ENCODE measurements around the gene B3GAT1.

- TF ChIP-seq ELF1 (IDR thresholded peaks at IDR 0.05; ENCODE audit: borderline replicate concordance, low read depth) (no peak), CTCF (IDR thresholded peaks at IDR 0.05 in 2 of 3, conservative IDR thresholded peaks at IDR 0.05 in 1 of 3; ENCODE audit: borderline replicate concordance in 1 of 3, insufficient read depth in 1 of 3, low read depth in 2 of 3, low read length in 2 of 3) (no peak), EZH2phosphoT487 (IDR thresholded peaks at IDR 0.05; ENCODE audit: borderline replicate concordance) (no peak)
Observed at GRCh38 chr11:134395002-134395401, 17.0 kb downstream of the B3GAT1 start.

Data from HCT116 (cell line).